H9 (cell line): ENCODE measurements around the gene STRN. TPM values are rescaled to one million over a fixed set of nuclear protein-coding genes. Genes with fewer than 3 reads are reported as not detected.

Experiments
- DNase-seq: peaks from one replicate; pipeline ENCODE4 v3.0.0-alpha.2; 2017
- H2AFZ ChIP-seq: one replicate; pipeline ENCODE4 v1.6.1; 2013; ENCODE audit warnings: mild to moderate bottlenecking, low read length, control low read depth, moderate library complexity
- H2AK5ac ChIP-seq: 2 replicates; pipeline ENCODE4 v1.6.1; 2013; ENCODE audit warnings: low read length, control low read depth, mixed read lengths; ENCODE audit not compliant: insufficient read length
- H2BK120ac ChIP-seq: one replicate; pipeline ENCODE4 v1.6.1; 2013; ENCODE audit warnings: low read depth, mild to moderate bottlenecking, low read length, control low read depth, inconsistent platforms; ENCODE audit not compliant: poor library complexity, severe bottlenecking
- H2BK12ac ChIP-seq: 2 replicates; pipeline ENCODE4 v1.6.1; 2013; ENCODE audit warnings: low read length, control low read depth, mixed read lengths, low read depth; ENCODE audit not compliant: insufficient read length
- H2BK15ac ChIP-seq: 2 replicates; pipeline ENCODE4 v1.6.1; 2013; ENCODE audit warnings: low read depth, low read length, control low read depth
- H2BK20ac ChIP-seq: one replicate; pipeline ENCODE4 v1.6.1; 2013; ENCODE audit warnings: low read depth, mild to moderate bottlenecking, low read length, control low read depth, inconsistent platforms; ENCODE audit not compliant: poor library complexity, severe bottlenecking
- H2BK5ac ChIP-seq: 2 replicates; pipeline ENCODE4 v1.6.1; 2013; ENCODE audit warnings: low read length, control low read depth, mixed read lengths; ENCODE audit not compliant: insufficient read length
- H3K14ac ChIP-seq: 2 replicates; pipeline ENCODE4 v1.6.1; 2013; ENCODE audit warnings: low read length, control low read depth; ENCODE audit not compliant: insufficient read depth
- H3K18ac ChIP-seq: 2 replicates; pipeline ENCODE4 v1.6.1; 2013; ENCODE audit warnings: low read depth, mild to moderate bottlenecking, mixed read lengths, low read length, control low read depth; ENCODE audit not compliant: insufficient read length
- H3K23ac ChIP-seq: 2 replicates; pipeline ENCODE4 v1.6.1; 2013; ENCODE audit warnings: low read length, control low read depth, mixed read lengths, low read depth; ENCODE audit not compliant: insufficient read length
- H3K23me2 ChIP-seq: 2 replicates; pipeline ENCODE4 v1.6.1; 2013; ENCODE audit warnings: low read depth, mild to moderate bottlenecking, mixed read lengths, low read length, control low read depth; ENCODE audit not compliant: insufficient read length, poor library complexity, severe bottlenecking
- H3K27ac ChIP-seq: 2 replicates; pipeline ENCODE4 v1.5.1; 2013; ENCODE audit warnings: low read length, control low read depth, mixed read lengths, low read depth; ENCODE audit not compliant: insufficient read length
- H3K27me3 ChIP-seq: 2 replicates; pipeline ENCODE4 v1.6.1; 2013; ENCODE audit warnings: low read length, control low read depth, inconsistent platforms; ENCODE audit not compliant: insufficient read depth
- H3K4ac ChIP-seq: 2 replicates; pipeline ENCODE4 v1.6.1; 2013; ENCODE audit warnings: low read depth, mild to moderate bottlenecking, control low read depth, inconsistent platforms, low read length, moderate library complexity
- H3K4me1 ChIP-seq: 2 replicates; pipeline ENCODE4 v1.6.1; 2013; ENCODE audit warnings: low read length, control low read depth, inconsistent platforms; ENCODE audit not compliant: insufficient read depth
- H3K4me2 ChIP-seq: 2 replicates; pipeline ENCODE4 v1.6.1; 2013; ENCODE audit warnings: low read length, control low read depth, mixed read lengths; ENCODE audit not compliant: insufficient read length, insufficient read depth
- H3K56ac ChIP-seq: 2 replicates; pipeline ENCODE4 v1.6.1; 2013; ENCODE audit warnings: low read depth, mild to moderate bottlenecking, mixed read lengths, low read length, control low read depth; ENCODE audit not compliant: insufficient read length
- H3K79me1 ChIP-seq: 2 replicates; pipeline ENCODE4 v1.6.1; 2013; ENCODE audit warnings: low read depth, mild to moderate bottlenecking, moderate library complexity, low read length, control low read depth, inconsistent platforms; ENCODE audit not compliant: insufficient read depth, poor library complexity, severe bottlenecking
- H3K79me2 ChIP-seq: 2 replicates; pipeline ENCODE4 v1.6.1; 2013; ENCODE audit warnings: low read length, control low read depth, inconsistent platforms; ENCODE audit not compliant: insufficient read depth
- H3K9ac ChIP-seq: 2 replicates; pipeline ENCODE4 v1.6.1; 2013; ENCODE audit warnings: low read length, control low read depth, mixed read lengths; ENCODE audit not compliant: insufficient read length; ENCODE audit errors: extremely low read depth
- H3K9me3 ChIP-seq: one replicate; pipeline ENCODE4 v1.6.1; 2013; ENCODE audit warnings: low read depth, low read length, inconsistent platforms; ENCODE audit not compliant: control insufficient read depth
- H3T11ph ChIP-seq: one replicate; pipeline ENCODE4 v1.6.1; 2013; ENCODE audit warnings: mild to moderate bottlenecking, low read length, control low read depth, inconsistent platforms
- H4K20me1 ChIP-seq: one replicate; pipeline ENCODE4 v1.6.1; 2013; ENCODE audit not compliant: control insufficient read depth, insufficient read length, insufficient read depth
- H4K5ac ChIP-seq: 2 replicates; pipeline ENCODE4 v1.6.1; 2013; ENCODE audit warnings: low read depth, mild to moderate bottlenecking, mixed read lengths, low read length, control low read depth; ENCODE audit not compliant: insufficient read length
- H4K8ac ChIP-seq: replicated peaks from 2 replicates; pipeline ENCODE4 v1.6.1; 2013; ENCODE audit warnings: low read length, control low read depth, mixed read lengths, low read depth; ENCODE audit not compliant: insufficient read length
- H4K91ac ChIP-seq: 2 replicates; pipeline ENCODE4 v1.6.1; 2013; ENCODE audit warnings: low read depth, mild to moderate bottlenecking, moderate library complexity, mixed read lengths, low read length, control low read depth; ENCODE audit not compliant: insufficient read length
- H3K27ac Mint-ChIP-seq, 3 experiments: 2 replicates in 2 of 3; 3 replicates in 1 of 3; pipeline ENCODE4 v1.8.0; 2020 to 2021; ENCODE audit warnings: mixed read lengths in 3 of 3, mild to moderate bottlenecking in 1 of 3, moderate library complexity in 1 of 3
- H3K27me3 Mint-ChIP-seq: 2 replicates; pipeline ENCODE4 v1.8.0; 2021; ENCODE audit warnings: low read depth, mild to moderate bottlenecking, moderate library complexity, mixed read lengths
- H3K36me3 Mint-ChIP-seq, 3 experiments: 2 replicates in 2 of 3; 3 replicates in 1 of 3; pipeline ENCODE4 v1.8.0; 2020 to 2021; ENCODE audit warnings: low read depth in 3 of 3, mixed read lengths in 3 of 3; ENCODE audit not compliant: insufficient read depth in 1 of 3
- H3K4me1 Mint-ChIP-seq, 2 experiments: 2 replicates each; pipeline ENCODE4 v1.8.0; 2020; ENCODE audit warnings: mixed read lengths in 2 of 2
- H3K4me3 Mint-ChIP-seq, 2 experiments: 2 replicates in 1 of 2; 3 replicates in 1 of 2; pipeline ENCODE4 v1.8.0; 2020 to 2021; ENCODE audit warnings: mild to moderate bottlenecking in 2 of 2, mixed read lengths in 2 of 2, moderate library complexity in 1 of 2
- H3K9me3 Mint-ChIP-seq, 2 experiments: 2 replicates in 1 of 2; 3 replicates in 1 of 2; pipeline ENCODE4 v1.8.0; 2020; ENCODE audit warnings: mild to moderate bottlenecking in 2 of 2, mixed read lengths in 2 of 2, moderate library complexity in 1 of 2
- WGBS: extraction: QIAGEN DNeasy Blood & Tissue Kit; methylation state at CpG from one replicate; pipeline ENCODE4 v1.1.7; 2013; ENCODE audit warnings: missing lambda C conversion rate, low lambda C conversion rate, mixed read lengths; ENCODE audit not compliant: insufficient read length; ENCODE audit errors: extremely low coverage; 5-methylcytosine and 5-hydroxymethylcytosine counted together
- total RNA-seq: library from RNA; stranded (reverse); gene quantifications from 2 replicates; pipeline ENCODE4 v1.2.1, GENCODE V29; 2021
- TF ChIP-seq, protein P1 (sequence below): fragments of 200-600 bp; sonication (generic); conservative IDR thresholded peaks from 3 replicates; pipeline ENCODE4 v1.8.0; 2021; ENCODE audit warnings: antibody characterized with exemption, mild to moderate bottlenecking

Gene STRN
- total RNA-seq, 1 experiment from 2014 or later: 31.7 TPM

DNA sequence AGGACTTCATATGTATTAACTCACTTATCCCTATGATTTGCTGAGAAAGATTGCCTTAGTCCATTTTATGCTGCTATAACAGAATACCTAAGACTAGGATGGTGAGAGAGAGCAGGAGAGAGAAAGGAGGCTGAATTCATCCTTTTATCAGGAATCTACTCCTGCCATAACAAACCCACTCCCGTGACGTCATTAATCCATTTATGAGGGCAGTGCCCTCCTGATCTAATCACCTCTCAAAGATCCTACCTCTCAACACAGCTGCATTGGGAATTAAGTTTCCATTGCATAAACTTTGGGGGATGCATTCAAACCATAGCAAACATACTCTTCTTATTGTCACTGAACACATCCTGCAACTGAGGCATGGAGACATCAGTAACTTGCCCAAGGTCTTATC is 147.8 kb downstream of the STRN start:
- Histone ChIP-seq H2BK15ac (no peak overlapping the region), H4K20me1 (no peaks in the 10 kb centered on the region), H3K18ac (no peak overlapping the region), H3K23ac (no peak overlapping the region), H2BK20ac (no peak overlapping the region), H2BK5ac (no peak overlapping the region), H3K9ac (no peak overlapping the region), H3K4me2 (no peak overlapping the region), H3K4ac (no peak overlapping the region), H2BK120ac (no peak overlapping the region), H4K91ac (no peak overlapping the region), H3K27ac (no peak overlapping the region), H3K27me3 (no peaks in the 10 kb centered on the region), H2BK12ac (no peak overlapping the region), H2AFZ (no peak overlapping the region), H3K4me1 (no peaks in the 10 kb centered on the region), H4K8ac (no peak overlapping the region), H3K79me2 (no peaks in the 10 kb centered on the region), H3K14ac (no peak overlapping the region), H3K79me1 (no peaks in the 10 kb centered on the region), H3K9me3 (no peaks in the 10 kb centered on the region), H2AK5ac (no peak overlapping the region), H3K23me2 (no peaks in the 10 kb centered on the region), H4K5ac (no peak overlapping the region), H3K56ac (no peak overlapping the region), H3T11ph (no peak overlapping the region)
- Mint-ChIP-seq H3K27me3 (no peaks in the 10 kb centered on the region; the same call in 1 of the 2 replicates), H3K36me3 (no peaks in the 10 kb centered on the region), H3K4me3 (no peak overlapping the region), H3K9me3 (no peaks in the 10 kb centered on the region), H3K4me1 (peaks cover 16% of the 10 kb centered on the region in 2 experiments), H3K27ac (no peak overlapping the region)
- no CpG with 5 or more reads among the region's 2 CpGs for WGBS
- TF ChIP-seq, protein P1, sequence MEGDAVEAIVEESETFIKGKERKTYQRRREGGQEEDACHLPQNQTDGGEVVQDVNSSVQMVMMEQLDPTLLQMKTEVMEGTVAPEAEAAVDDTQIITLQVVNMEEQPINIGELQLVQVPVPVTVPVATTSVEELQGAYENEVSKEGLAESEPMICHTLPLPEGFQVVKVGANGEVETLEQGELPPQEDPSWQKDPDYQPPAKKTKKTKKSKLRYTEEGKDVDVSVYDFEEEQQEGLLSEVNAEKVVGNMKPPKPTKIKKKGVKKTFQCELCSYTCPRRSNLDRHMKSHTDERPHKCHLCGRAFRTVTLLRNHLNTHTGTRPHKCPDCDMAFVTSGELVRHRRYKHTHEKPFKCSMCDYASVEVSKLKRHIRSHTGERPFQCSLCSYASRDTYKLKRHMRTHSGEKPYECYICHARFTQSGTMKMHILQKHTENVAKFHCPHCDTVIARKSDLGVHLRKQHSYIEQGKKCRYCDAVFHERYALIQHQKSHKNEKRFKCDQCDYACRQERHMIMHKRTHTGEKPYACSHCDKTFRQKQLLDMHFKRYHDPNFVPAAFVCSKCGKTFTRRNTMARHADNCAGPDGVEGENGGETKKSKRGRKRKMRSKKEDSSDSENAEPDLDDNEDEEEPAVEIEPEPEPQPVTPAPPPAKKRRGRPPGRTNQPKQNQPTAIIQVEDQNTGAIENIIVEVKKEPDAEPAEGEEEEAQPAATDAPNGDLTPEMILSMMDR: no peak
- no peak for DNase-seq
